Adipose tissue (tissue), 3 donors: Measurements from ENCODE around the gene PROM2. TPM values are rescaled to one million over a fixed set of nuclear protein-coding genes. Genes with fewer than 3 reads are reported as not detected.

Experiments
- H3K27ac ChIP-seq: one replicate; pipeline ENCODE4 v1.5.1; 2013; ENCODE audit warnings: low read depth, low read length
- WGBS, 3 donors: extraction: QIAGEN DNeasy Blood & Tissue Kit; methylation state at CpG; one replicate each; pipeline ENCODE4 v1.1.7; 2013; 5-methylcytosine and 5-hydroxymethylcytosine counted together
- polyA plus RNA-seq, 3 donors: library from polyadenylated mRNA; stranded (reverse); fragments of 200-250 nt; gene quantifications; one replicate each; pipeline ENCODE4 v1.2.3, GENCODE V29; 2013
- donor health status: healthy with polysubstance abuse.
- donor health status: Bipolar disorder and iron deficiency.
- donor health status: healthy.

Gene PROM2
- polyA plus RNA-seq, 3 donors = 2.0 to 6.1 (median 3.0) TPM

- H3K27ac ChIP-seq = no peak overlapping the region
- whole genome bisulfite sequencing, 3 donors = 92 to 93% (median 92%) methylated on average over 11 to 12 of the region's 12 CpGs
Observed at GRCh38 chr2:95278637-95279225, 4.5 kb downstream of the PROM2 start.

- WGBS, 3 donors = 92 to 98% (median 95%) methylated on average over 19 of the region's 19 CpGs
Observed at GRCh38 chr2:95279435-95280035, 5.3 kb downstream of the PROM2 start.

GRCh38 chr2:95281071-95281470, 6.8 kb downstream of the PROM2 start:
- no peak overlapping the region for H3K27ac ChIP-seq
- 83 to 86% (median 85%) methylated on average over 8 of the region's 8 CpGs for WGBS, 3 donors

More at GRCh38 chr2:95279435-95280035, 5.3 kb downstream of the PROM2 start:
- no peak overlapping the region for H3K27ac ChIP-seq

- H3K27ac ChIP-seq = no peak overlapping the region
- WGBS, 3 donors = 92 to 93% (median 92%) methylated on average over 8 of the region's 8 CpGs
Observed at GRCh38 chr2:95281786-95282185, 7.5 kb downstream of the PROM2 start.

- 46 to 49% (median 48%) methylated on average over 3 of the region's 3 CpGs for WGBS, 3 donors
- H3K27ac ChIP-seq = no peak overlapping the region
Observed at GRCh38 chr2:95282458-95282857, 8.2 kb downstream of the PROM2 start.

- WGBS, 3 donors = 77 to 90% (median 86%) methylated on average over 4 of the region's 4 CpGs
- H3K27ac ChIP-seq = no peak overlapping the region
Observed at GRCh38 chr2:95283562-95283961, 9.3 kb downstream of the PROM2 start.

- no peak overlapping the region for H3K27ac ChIP-seq
- 87 to 95% (median 90%) methylated on average over 13 of the region's 13 CpGs for WGBS, 3 donors
Observed at GRCh38 chr2:95284886-95285541, 10.8 kb downstream of the PROM2 start.

GRCh38 chr2:95285542-95285932, 11.3 kb downstream of the PROM2 start:
- 59 to 66% (median 63%) methylated on average over 4 of the region's 4 CpGs for WGBS, 3 donors
- H3K27ac ChIP-seq = no peak overlapping the region

GRCh38 chr2:95287336-95287735, 13.1 kb downstream of the PROM2 start:
- no peak overlapping the region for H3K27ac ChIP-seq
- WGBS, 3 donors = 81 to 92% (median 82%) methylated on average over 5 to 8 of the region's 8 CpGs

- WGBS, 3 donors = 95 to 96% (median 95%) methylated on average over 5 of the region's 5 CpGs
Observed at GRCh38 chr2:95287806-95288205, 13.6 kb downstream of the PROM2 start.

GRCh38 chr2:95289253-95289652, 15.0 kb downstream of the PROM2 start:
- no peak overlapping the region for H3K27ac ChIP-seq
- 67 to 84% (median 73%) methylated on average over 7 of the region's 7 CpGs for WGBS, 3 donors

More at GRCh38 chr2:95287806-95288205, 13.6 kb downstream of the PROM2 start:
- no peak overlapping the region for H3K27ac ChIP-seq

- no peak overlapping the region for H3K27ac ChIP-seq
Observed at GRCh38 chr2:95291222-95291621, 17.0 kb downstream of the PROM2 start.

- H3K27ac ChIP-seq = no peak overlapping the region
- 55 to 91% (median 85%) methylated on average over 9 of the region's 9 CpGs for WGBS, 3 donors
Observed at GRCh38 chr2:95292623-95293260, 18.5 kb downstream of the PROM2 start.

GRCh38 chr2:95294579-95295250, 20.5 kb downstream of the PROM2 start:
- no peak overlapping the region for H3K27ac ChIP-seq
- 50 to 91% (median 89%) methylated on average over 19 of the region's 19 CpGs for WGBS, 3 donors

GRCh38 chr2:95295376-95295775, 21.1 kb downstream of the PROM2 start:
- H3K27ac ChIP-seq = no peak overlapping the region
- WGBS, 3 donors = 83 to 94% (median 92%) methylated on average over 6 of the region's 6 CpGs

- 64 to 72% (median 68%) methylated on average over 5 of the region's 5 CpGs for WGBS, 3 donors
- no peak overlapping the region for H3K27ac ChIP-seq
Observed at GRCh38 chr2:95296011-95296410, 21.8 kb downstream of the PROM2 start.

GRCh38 chr2:95296880-95297487, 22.7 kb downstream of the PROM2 start, which contains the start of gene KCNIP3:
Gene KCNIP3, plus strand, starts transcription at chr2:95297347. Its CDS starts 92 bp downstream, at chr2:95297439.
- WGBS, 3 donors = 4 to 8% (median 6%) methylated on average over 13 of the region's 13 CpGs
- no peak within 1 kb of the TSS for H3K27ac ChIP-seq

- H3K27ac ChIP-seq = no peak overlapping the region
- WGBS, 3 donors = 49 to 53% (median 52%) methylated on average over 11 of the region's 11 CpGs
Observed at GRCh38 chr2:95297639-95298395, 23.6 kb downstream of the PROM2 start.
